ENCODE data around the gene AQP12A. TPM values are rescaled to one million over a fixed set of nuclear protein-coding genes. Genes with fewer than 3 reads are reported as not detected.

The AQP12A gene
- total and polyA plus RNA-seq, 2 experiments from 2014 or later = not detected

DNA sequence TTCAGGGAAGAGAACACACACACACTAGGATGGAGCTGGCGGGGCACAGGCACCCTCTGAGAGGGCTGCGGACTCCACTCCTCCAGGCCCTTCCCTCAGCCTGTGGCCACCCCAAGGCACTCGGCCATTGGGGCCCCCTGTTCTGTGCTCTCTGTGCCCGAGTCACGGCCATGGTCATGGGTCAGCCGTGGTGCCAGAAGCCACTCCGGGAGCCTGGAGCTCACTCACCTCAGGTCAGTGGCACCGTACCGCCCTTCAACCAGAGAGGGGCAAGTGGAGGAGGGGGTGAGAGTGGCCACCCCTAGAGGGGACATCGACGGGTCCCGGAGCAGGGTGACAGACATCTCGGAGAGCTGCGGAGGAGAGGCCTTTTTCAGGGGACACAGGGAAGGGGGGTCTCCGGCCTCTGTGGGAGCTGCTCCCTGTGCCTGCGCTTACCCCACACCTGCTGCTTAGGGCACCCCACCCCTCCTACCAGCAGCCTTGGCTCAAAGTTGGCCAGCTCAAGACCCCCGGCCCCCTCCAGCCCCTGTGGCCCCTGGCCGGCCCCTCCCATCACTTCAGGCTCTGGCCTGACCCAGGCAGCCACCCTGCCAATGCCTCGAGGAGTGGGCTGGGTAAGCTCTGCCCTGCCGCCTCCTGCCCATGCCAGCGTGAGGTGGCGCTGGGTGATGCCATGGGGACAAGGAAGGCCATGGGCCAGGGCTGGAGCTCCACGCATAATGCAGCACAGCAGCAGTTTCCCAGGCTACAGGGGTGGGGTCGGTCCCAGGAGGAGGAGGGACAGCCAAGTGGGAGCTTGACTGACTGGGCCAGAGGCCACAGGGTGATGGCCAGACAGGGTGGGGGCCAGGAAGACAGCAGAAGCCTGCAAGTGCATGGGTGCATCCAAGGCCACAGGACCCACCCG lies 29.3 kb downstream of the AQP12A start (continued):
- no peak for TF ChIP-seq REST (IDR thresholded peaks at IDR 0.05; ENCODE audit: unreplicated experiment)
- no peak for TF ChIP-seq CREB1 (CRISPR knock-in tag; IDR thresholded peaks at IDR 0.05; ENCODE audit: low read depth)
- TF ChIP-seq ZNF462 (CRISPR knock-in tag; IDR thresholded peaks at IDR 0.05) = no peak
- TF ChIP-seq JUNB (IDR thresholded peaks at IDR 0.05; ENCODE audit: unreplicated experiment) = no peak
- TF ChIP-seq STAT1 (IDR thresholded peaks at IDR 0.05; ENCODE audit: unreplicated experiment) = no peak
- no peak for TF ChIP-seq EZH2phosphoT487 (IDR thresholded peaks at IDR 0.05; ENCODE audit: unreplicated experiment)
